ENCODE results near the gene XPR1.
"Not testable (repeated sequence)": the region's sequence is repeated elsewhere in the genome, so short reads cannot be mapped to it uniquely, and the experiment has no call there.

The XPR1 gene

GRCh38 chr1:180695282-180695681, 63.5 kb downstream of the XPR1 start:
- no peaks in the 10 kb centered on the region for H3K36me3 ChIP-seq
- H3K27me3 ChIP-seq, result no peaks in the 10 kb centered on the region
- peaks cover 18% of the 10 kb centered on the region for H3K4me1 ChIP-seq
- H3K4me3 ChIP-seq (ENCODE audit: low read depth, low read length), result no peak overlapping the region
- TF ChIP-seq CTCF (IDR thresholded peaks at IDR 0.05; ENCODE audit: low read depth, low read length), result no peak
- no peaks in the 10 kb centered on the region; the same call in 1 of the 2 replicates for H3K9me3 ChIP-seq
- no peak for DNase-seq

GRCh38 chr1:180696361-180696760, 64.5 kb downstream of the XPR1 start:
- DNase-seq, result no peak
- Histone ChIP-seq H3K9me3 (no peaks in the 10 kb centered on the region; the same call in 1 of the 2 replicates), H3K4me3 (ENCODE audit: low read depth, low read length) (no peak overlapping the region), H3K27me3 (no peaks in the 10 kb centered on the region), H3K4me1 (peaks cover 17% of the 10 kb centered on the region), H3K36me3 (no peaks in the 10 kb centered on the region)
- TF ChIP-seq CTCF (IDR thresholded peaks at IDR 0.05; ENCODE audit: low read depth, low read length), result no peak

- no peaks in the 10 kb centered on the region; the same call in 1 of the 2 replicates for H3K9me3 ChIP-seq
- H3K27me3 ChIP-seq, result no peaks in the 10 kb centered on the region
- no peak for DNase-seq
- H3K36me3 ChIP-seq, result no peaks in the 10 kb centered on the region
- no peaks in the 10 kb centered on the region for H3K4me1 ChIP-seq
- H3K4me3 ChIP-seq (ENCODE audit: low read depth, low read length), result no peak overlapping the region
- TF ChIP-seq CTCF (IDR thresholded peaks at IDR 0.05; ENCODE audit: low read depth, low read length), result no peak
Measured at GRCh38 chr1:180698580-180698979, 66.8 kb downstream of the XPR1 start.

- H3K9me3 ChIP-seq; DNase-seq; H3K36me3 ChIP-seq; H3K4me3 ChIP-seq (ENCODE audit: low read depth, low read length); H3K27me3 ChIP-seq; H3K4me1 ChIP-seq: not testable (repeated sequence)
Measured at GRCh38 chr1:180702376-180702775, 70.6 kb downstream of the XPR1 start.

- not testable (repeated sequence) for DNase-seq; H3K27me3 ChIP-seq; H3K4me1 ChIP-seq; H3K9me3 ChIP-seq; H3K36me3 ChIP-seq; H3K4me3 ChIP-seq (ENCODE audit: low read depth, low read length)
Measured at GRCh38 chr1:180710746-180711145, 78.9 kb downstream of the XPR1 start.

- DNase-seq; H3K27me3 ChIP-seq; H3K36me3 ChIP-seq; H3K4me1 ChIP-seq; H3K4me3 ChIP-seq (ENCODE audit: low read depth, low read length); H3K9me3 ChIP-seq: not testable (repeated sequence)
Measured at GRCh38 chr1:180711260-180711659, 79.4 kb downstream of the XPR1 start.

GRCh38 chr1:180720753-180721152, 88.9 kb downstream of the XPR1 start:
- no peak for TF ChIP-seq CTCF (IDR thresholded peaks at IDR 0.05; ENCODE audit: low read depth, low read length)
- Histone ChIP-seq H3K4me1 (peaks cover 6% of the 10 kb centered on the region; the same call in 1 of the 2 replicates), H3K9me3 (no peaks in the 10 kb centered on the region; the same call in 1 of the 2 replicates), H3K4me3 (ENCODE audit: low read depth, low read length) (no peak overlapping the region), H3K36me3 (no peaks in the 10 kb centered on the region), H3K27me3 (no peaks in the 10 kb centered on the region)
- DNase-seq, result no peak

GRCh38 chr1:180722586-180722985, 90.8 kb downstream of the XPR1 start:
- Histone ChIP-seq H3K4me1 (peaks cover 6% of the 10 kb centered on the region; the same call in 1 of the 2 replicates), H3K27me3 (no peaks in the 10 kb centered on the region), H3K36me3 (no peaks in the 10 kb centered on the region), H3K9me3 (no peaks in the 10 kb centered on the region; the same call in 1 of the 2 replicates), H3K4me3 (ENCODE audit: low read depth, low read length) (no peak overlapping the region)
- no peak for DNase-seq
- no peak for TF ChIP-seq CTCF (IDR thresholded peaks at IDR 0.05; ENCODE audit: low read depth, low read length)

All from BE2C (cell line).